Measurements from ENCODE around the gene AJAP1.

AJAP1 gene

DNA sequence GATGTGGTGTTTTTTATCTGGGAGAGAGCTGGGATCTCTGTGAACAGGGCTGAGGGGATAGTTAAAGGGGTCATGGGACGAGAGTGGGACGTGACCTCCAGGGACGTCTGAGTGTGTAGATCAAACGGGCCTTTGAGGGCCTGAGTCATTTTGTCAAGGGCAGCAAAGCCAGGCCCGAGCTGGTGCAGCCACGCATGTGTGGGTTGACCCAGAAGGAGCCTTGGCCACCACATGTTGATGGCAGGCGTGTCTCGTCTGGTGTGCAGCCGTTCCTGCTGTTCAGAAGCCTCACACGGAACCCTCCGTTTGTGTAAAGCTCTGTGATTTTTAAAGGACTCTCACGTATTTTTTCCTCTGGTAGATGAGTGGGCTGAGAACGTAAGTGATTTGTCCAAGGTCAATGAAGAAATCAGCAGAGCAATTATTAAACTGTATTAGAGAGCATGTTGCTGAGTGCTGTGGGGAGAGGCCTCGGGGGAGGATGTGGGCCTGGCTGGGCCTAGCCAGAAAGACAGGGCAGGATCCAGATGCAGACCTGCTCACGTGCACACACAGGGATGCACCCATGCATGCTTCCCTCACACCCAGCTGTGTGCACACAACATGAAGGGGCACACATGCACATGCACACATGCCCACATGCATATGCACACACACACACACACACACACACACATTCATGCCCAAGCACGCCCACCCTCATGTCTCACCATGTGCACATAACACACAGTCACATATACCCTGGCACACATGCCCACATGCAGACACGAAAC, 89.8 kb downstream of the AJAP1 start:
- DNase-seq = no peak

DNA sequence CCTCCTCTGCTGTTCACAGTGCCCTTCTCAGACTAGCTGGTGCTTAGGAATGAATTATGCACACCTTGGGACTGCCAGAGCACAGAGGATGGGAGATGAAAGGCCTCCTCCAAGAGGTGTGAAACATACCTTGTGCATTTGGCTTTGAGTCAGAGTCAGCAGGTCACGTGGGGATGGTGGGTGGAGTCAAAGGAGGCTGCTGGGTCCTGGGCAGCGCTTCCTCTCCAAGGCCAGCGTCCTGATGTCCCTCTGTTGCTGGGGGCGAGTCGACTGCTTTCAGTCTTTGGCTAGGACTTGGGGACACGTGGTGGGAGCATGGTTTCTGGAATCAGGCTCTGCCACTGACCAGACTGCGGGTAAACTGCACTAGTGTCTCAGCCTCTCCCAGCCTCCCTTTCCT, 91.2 kb downstream of the AJAP1 start:
- DNase-seq = no peak

DNA sequence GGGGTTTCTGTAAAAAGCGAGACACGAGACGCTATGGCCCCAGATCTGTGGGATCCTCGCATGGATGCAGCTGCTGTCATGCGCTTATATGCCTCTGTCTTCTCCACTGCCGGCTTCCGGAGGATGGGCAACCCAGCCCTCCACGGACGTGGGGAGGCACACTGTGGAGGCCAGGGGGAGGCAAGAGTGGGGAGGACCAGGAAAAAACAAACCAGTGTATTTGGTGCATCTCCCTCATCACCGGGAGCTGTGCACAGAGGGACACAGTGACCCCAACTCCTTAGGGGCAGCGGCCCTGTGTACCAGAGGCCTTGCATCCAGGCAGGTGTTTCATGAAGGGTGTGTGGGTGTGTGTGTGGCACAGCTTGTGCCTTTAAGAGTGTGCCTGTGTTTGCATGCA, 95.0 kb downstream of the AJAP1 start:
- no peak for DNase-seq

DNA sequence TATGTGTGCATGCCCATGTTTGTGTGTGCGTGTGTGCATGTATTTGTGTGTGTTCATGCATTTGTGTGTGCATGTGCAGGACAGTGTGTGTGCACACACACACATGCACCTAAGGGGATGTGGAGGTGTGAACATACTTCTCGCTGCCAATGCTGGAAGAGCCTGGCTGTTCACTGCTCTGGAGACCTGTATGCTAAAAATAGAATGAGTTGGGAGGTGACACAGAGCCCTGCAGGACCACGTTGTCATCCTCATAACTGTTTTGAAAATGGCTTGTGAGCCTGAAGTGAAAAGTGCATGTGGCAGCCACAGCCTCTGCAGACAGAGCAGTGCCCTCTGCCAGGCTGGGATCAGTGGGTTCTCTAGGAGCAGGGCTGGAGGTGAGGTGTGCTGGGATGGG, 95.8 kb downstream of the AJAP1 start:
- no peak for DNase-seq

DNA sequence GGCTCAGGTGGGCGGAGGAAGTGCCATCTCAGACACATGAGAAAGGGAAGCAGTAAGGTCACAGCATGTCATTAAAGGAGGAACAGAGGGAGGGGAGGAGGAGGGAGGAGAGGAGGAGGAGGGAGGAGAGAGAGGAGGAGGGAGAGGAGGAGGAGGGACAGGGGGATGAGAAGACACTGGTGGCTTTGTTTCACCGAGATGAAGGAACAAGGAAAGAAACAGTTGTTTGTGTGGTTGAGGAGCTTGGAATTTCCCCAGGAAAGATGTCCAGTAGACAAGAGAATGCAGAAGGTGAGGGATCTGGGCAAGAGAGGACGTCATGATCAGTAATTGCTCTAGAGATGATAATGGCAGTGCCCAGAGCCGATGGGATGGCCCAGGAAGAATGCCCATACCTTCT, 97.7 kb downstream of the AJAP1 start:
- no peak for DNase-seq

DNA sequence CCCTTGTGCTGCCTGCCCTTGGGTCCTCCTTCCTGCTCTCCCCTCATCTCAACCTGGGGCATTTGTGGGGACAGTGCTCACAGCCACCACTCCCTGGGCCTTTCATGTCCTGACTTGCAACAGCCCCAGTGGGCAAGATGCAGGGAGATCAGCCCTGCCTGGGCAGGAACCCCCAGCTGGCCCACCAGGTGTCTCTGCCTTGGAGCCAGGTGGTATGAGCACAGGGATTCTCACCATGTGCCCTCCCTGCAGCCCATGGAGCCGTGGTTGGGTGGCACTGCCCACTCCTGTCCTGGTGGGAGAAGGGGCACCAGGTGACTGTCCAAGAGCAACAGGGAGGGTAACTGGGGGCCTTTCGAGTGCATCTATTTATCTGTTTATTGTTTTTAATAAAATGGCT, 100.4 kb downstream of the AJAP1 start:
- DNase-seq = no peak

DNA sequence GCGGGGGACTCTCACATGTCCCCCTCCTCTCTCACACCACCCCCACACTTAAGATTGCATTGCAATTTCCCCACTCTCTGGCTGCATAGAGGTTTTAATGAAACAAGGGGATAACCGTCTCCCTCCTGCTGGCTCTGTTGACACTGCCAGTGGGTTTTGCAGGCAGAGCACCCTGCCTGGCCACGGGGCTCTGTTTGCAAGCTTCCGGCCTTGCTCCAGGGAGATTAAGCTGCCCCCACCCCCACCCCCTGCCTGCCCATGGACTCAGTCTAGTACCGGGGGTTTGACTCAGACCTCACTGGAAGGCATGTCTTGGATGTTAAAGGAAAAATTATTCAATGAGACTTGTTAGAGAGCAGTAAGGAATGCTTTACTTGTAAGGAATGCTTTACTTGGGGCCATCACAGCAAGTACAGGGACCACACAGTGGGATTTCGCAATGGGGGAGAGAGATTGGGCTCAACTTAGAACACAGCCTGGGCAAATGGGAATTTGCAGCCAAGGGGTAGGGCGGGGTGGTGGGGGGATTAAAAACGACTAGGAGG, 101.0 kb downstream of the AJAP1 start:
- DNase-seq = no peak

DNA sequence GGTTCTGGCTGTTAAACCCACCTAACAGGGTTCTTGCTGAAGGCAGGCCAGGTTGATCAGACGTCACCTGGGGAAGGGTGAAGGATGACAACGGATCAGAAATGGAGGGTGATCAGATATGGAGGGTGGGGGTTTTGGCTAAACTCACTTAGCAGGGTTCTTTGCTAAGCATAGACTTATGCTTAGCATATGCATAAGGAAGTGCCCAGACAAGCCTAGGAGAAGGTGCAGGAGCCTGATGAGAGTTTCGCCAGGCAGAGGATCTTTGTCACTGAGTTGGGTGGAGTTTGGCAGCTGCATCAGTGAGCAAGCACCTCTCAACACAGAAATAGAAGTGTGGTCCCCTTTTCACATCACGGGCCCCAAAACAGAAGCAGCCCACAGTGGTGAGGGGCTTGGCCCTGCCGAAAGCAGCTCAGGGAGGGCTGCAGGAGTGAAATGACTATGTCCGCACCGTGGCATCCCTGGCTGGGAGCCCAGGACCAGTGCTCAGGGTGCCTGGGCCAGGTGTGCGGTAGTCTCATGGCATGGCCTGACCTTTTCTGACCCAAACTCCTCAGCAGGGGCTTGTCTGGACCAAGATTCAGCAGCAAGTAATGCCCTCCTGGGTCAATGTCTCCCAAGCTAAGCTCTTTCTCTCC, 101.6 kb downstream of the AJAP1 start:
- no peak for DNase-seq

DNA sequence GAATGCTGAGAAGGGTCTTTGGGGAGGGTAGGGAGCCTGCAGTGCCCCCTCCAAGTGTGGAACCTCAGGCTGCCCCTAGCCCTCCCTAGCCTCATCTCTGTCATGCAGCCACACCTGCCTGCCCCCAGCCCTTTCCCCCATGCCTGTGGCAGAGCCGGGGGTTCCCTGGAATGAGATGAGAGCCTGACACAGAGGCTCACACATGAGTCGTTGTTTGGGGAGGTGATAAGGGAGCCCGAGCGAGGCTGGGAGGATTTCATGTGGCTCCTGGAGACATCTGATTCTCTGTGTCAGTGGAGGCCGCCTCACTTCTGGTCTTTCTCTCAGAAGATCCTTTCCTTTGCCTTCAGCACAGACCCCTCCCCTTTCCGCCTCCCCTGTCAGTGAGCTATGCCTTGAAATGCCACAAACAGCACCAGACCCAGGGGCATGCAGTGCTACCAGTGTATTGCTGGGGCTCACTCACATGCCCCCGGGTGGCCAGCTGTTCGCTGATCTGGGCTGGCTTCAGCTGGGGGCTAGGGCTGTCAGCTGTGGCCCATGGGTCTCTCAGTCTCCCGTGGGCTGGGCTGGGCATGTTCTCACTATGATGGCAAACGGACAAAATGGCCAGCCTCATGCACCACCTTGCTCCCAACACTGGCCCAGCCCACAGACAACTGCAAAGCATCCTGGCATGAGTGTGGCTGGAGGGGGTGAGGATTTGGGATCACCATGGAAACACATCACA, 102.6 kb downstream of the AJAP1 start:
- no peak for DNase-seq

DNA sequence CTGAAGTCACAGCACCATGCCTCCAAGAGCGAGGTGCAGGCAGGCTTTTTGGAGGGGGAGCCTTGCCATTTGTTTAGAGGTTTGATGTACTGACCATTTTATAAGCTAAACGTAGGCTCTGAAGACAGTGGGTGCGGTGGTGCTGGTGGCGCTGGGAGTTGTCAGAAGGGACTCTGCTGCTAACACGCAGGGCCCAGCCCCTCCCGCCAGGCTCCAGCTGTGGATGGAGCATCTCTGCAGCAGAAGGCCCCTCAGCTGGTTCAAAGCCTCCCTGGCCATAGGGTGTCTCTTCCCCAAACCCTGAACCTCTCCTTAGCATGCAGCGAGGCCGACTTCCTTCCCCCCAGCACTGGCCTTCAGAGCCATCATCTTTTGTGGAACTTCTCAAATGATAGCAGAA, 105.3 kb downstream of the AJAP1 start:
- DNase-seq = no peak

DNA sequence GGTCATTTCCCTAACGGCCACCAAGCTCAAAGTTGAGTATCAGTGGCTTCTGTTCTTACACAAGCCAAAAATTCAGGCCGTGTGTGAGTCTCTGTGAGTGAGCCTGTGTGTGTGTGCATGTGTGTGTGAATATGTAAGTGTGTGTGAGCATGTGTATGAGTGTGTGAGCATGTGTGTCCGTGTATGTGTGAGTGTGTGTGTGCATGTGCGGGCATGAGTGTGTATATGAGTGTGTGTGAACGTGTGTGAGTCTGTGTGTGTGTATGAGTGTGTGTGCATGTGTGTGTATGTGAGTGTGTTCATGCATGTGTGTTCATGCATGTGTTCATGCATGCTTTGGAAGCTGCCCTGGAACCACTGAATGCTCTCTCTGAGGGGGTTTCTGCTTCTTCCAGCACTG, 105.7 kb downstream of the AJAP1 start:
- no peak for DNase-seq

DNA sequence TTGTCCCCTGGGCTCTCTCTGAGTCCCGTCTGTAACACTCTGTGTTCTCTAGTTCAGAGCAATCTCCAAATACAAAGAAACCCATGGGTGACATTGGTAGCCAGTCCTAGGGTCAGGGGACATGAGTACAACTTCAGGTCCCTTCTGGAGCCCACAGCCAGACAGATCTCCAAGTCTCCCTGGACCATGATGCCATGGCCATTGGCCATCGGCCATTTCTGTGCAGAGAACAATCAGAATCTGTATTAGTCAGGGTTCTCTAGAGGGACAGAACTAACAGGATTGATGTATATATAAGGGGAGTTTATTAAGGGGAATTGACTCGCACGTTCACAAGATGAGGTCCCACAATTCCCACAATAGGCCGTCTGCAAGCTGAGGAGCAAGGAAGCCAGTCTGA, 106.9 kb downstream of the AJAP1 start:
- no peak for DNase-seq

DNA sequence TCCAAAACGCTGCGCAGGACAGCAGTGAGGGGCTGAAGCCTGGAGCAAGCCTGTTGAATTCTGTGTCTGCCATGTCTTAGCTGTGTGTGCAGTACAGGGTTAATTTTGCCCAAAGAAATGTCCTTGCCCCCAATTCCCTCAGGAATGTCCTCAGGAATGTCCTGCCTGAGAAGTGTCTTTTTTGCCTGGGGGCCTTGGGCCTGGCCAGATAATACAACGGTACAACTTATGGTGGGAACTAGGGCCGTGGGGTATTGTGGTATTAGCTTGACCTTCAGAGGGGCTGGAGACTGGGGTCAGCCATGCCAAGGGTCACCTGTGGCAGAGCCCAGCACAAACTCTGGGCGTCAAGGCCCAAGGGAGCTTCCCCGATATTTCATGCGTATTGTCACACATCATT, 107.7 kb downstream of the AJAP1 start:
- no peak for DNase-seq

DNA sequence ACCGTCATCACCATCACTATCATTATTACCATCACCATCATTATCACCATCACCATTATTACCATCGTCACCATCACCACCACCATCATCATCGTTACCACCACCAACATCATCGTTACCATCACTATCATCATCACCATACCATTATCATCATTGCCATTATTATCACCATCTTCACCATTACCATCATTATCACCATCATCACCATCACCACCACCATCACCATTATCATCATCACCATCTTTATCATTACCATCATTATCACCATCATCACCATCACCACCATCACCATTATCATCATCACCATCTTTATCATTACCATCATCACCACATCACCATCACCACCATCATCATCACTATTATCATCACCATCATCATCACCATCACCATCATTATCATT, 112.9 kb downstream of the AJAP1 start:
- no peak for DNase-seq

DNA sequence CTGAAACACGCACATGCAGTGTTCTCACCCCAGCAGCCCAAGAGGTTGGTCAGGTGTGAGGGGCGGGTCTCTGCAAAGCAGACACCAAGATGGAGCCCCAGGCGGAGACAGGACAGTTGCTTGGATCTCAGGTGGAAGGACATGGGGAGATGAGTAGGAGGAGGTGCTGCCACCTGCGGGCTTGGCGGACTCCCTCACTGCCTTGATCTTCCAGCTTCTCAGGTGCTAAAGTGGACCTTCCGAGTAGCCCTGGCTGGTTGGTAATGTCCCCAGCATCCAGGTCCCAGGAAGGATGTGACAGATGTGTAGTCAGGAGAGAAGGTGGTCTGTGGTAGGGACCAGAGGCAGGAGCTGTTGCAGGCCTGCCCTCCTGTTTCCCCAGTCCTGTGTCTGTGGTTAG, 114.1 kb downstream of the AJAP1 start:
- DNase-seq = no peak

DNA sequence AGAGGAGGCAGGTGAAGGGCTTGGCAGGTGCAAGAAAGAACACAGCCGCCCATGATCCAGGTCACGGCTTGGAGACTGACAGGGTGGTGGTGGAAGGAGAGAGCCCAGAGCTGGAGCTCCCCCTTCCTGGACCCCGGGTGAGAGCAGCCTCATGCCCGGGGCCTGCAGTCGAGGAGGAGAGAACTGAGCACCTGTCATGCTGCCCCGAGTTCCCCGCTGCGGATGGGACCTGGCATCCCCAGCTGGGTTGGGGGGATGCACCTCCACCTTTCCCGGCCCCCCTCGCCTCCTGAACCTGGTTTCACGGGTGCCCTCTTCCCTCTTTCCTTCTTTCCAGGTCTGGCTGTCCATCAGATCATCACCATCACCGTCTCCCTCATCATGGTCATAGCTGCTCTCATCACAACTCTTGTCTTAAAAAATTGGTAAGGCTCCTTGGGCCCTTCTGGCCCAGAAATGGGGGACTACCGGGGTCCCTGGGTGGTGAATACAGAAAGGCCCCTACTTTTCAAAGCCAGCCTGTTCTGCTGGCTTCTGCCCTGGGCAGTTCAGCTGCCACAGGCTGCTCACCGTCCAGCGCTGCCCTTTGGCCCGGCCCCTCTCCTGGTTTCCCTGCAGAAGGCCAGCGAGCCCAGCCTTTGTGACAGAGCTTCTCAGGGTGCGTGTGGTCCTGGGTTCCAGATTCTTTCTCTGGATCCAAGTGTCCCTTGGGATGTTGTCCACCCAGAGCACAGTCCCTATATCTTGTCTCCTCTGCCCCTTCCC, 115.3 kb downstream of the AJAP1 start:
- no peak for DNase-seq

DNA sequence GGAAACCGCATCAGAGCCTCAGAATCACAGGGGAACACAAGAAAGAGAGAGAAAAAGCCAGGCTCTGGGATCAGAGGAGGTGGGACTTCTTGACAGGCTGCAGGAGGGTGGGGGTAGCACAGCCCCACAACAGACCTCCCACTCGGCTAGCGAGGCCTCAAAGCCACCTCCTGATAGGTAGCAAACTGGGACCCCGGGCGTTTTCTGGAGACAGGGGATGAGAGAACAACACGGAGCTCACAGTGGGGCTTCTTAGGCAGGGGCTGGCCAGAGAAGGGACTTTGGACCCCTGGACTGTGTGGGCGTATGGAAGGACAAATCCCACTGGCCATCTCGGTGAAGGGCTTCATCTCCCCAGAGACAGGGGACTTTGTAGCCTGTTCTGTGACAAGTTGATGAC, 116.3 kb downstream of the AJAP1 start:
- no peak for DNase-seq

DNA sequence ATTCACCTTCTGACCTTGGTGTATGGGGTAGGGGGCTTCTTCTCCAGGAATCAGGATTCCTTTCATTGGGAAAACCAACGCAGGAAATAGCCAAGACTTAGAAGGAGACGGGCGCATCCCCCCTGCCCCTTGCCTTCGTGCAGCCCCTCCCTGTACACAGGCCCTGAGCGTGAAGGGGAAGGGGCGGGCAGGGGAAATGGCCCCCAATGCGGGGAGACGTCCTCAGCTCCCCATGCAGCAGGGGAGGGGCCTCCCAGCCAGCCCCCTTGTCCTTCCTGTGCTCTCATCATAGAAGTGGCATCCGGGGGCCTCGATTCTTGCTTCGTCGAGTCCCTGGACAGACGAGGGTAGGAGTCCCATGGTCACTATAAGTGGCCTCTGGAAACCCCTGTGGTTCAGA, 116.9 kb downstream of the AJAP1 start:
- no peak for DNase-seq

DNA sequence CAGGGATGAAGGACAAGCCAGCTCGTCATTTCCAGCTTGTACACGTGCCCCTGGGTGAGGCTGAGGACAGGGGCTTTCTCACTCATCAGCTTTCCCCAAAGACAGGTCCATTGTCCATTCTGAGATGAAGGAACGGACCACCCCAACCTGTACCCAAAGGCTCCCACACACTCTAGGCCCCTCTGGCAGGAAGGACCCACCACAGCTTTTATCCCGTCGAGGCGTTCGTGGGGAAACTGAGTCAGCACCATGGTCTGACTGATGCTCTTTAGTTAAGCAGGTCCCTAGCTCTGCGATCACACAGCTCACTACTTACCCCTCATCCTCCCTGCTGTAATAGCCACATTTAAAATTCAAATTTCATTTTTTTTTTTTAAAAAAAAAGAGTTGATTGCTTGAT, 117.3 kb downstream of the AJAP1 start:
- DNase-seq = no peak

DNA sequence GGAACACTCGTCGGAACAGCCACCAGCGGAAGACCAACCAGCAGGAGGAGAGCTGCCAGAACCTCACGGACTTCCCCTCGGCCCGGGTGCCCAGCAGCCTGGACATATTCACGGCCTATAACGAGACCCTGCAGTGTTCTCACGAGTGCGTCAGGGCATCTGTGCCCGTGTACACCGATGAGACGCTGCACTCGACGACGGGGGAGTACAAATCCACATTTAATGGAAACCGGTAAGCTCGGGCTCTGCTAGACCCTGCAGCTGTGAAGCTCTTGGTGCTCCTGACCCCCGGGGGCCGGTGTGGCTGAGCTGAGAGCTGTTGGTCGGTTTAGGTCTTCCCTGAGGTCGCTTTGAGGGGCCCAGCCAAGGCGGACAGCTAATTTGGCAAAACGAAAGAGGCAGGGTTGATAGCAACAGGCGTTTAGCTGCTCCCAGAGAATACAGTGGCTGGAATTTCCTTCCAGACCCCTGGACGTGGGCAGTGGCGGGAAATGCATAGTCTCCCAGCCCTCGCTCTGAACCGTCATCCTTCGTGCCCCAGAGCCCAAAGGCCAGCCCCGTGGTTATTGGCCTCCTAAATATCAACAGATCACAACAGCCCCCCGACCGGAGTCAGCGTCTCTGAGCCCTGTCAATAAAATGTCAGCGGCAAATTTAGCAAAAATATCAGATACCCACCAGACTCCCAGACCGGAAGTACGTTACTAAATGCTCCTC, 118.0 kb downstream of the AJAP1 start:
- no peak for DNase-seq

DNA sequence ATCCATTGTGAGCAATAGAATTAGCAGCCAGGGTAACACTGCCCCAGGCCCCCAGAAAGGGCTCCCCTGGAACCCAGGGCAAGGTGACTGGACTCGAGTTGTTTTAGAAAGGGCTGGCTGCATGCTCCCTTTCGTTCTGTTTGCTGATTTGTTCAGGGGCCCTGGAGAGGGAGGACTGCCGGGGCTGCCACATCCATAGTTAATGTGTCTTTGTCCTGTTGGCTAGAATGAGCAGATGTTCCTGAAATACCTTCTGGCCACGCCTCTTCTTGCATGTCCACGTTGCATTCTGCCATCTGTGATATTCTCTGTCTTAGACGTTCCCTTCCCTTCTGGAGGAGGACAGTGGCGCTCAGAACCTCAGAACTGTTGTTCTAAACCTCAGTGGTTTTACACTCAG, 118.8 kb downstream of the AJAP1 start:
- DNase-seq = no peak

DNA sequence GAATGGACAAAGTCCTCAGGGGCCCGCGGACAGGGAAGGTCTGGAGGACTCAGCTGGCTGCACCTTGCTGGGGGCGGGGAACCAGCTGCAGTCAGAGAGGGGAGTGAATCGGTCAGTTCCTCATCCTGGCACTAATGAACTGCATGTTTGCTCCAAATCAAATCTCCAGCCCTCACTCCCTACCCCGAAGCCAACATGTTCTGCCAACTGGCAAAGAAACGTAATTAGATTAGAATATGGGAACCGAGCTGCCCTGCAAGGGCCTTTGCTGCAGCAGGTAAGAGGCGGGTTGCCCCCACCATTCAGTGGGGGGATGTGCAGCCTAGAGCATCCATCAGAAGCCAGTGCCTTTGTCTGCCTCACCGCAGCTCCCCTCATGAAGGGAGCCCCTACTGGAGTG, 121.1 kb downstream of the AJAP1 start:
- DNase-seq = no peak

DNA sequence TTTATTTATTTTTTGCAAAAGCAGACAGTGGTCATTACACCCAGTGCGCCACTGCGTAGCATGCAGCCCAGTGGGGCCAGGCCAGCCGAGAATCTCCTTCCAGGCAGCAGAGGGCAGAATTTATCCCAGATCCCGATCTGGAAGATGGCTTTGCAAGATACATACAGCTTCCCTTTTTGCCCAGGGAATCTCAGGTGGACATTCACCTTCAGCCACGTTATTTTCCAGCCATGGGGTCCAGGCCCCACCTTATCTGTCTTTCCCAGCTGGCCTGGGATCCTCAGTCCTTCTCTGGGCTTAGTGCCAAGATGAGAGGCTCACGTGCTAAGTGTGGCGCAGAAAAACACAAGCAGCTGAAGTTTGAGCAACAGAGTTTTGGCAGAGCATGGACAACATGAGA, 123.6 kb downstream of the AJAP1 start:
- no peak for DNase-seq
